GM12892 (cell line): ENCODE data around the gene MC3R.

Experiments
- POLR2A ChIP-seq: IDR thresholded peaks from 2 replicates; pipeline ENCODE4 v1.6.1; 2011; ENCODE audit warnings: low read depth, low read length, control low read depth
- POLR2AphosphoS5 ChIP-seq: IDR thresholded peaks from 2 replicates; pipeline ENCODE4 v1.6.1; 2011; ENCODE audit warnings: low read depth, low read length, control low read depth
- TAF1 ChIP-seq: IDR thresholded peaks from 2 replicates; pipeline ENCODE4 v1.6.1; 2011; ENCODE audit warnings: low read depth, mild to moderate bottlenecking, control low read depth, low read length, borderline replicate concordance

GRCh38 chr20:56245761-56246160 is 2.8 kb upstream of the MC3R start:
- TF ChIP-seq POLR2AphosphoS5, result no peak
- TF ChIP-seq POLR2A, result no peak
- TF ChIP-seq TAF1, result no peak
